HepG2 (cell line): ENCODE data around the gene RTP5. TPM values are rescaled to one million over a fixed set of nuclear protein-coding genes. Genes with fewer than 3 reads are reported as not detected.

Experiments used
- KIAA2018 ChIP-seq: sonication (generic); formaldehyde crosslinking; IDR thresholded peaks from 2 replicates; pipeline ENCODE4 v1.5.0; 2020; ENCODE audit warnings: mild to moderate bottlenecking, missing genetic modification reagents, borderline replicate concordance
- ZNF816 ChIP-seq: sonication (generic); formaldehyde crosslinking; IDR thresholded peaks from 2 replicates; pipeline ENCODE4 v1.8.0; 2022; ENCODE audit warnings: missing genetic modification reagents, mild to moderate bottlenecking, borderline replicate concordance
- polyA plus RNA-seq, 8 experiments: library from polyadenylated mRNA; depleted of rRNA in 3 of 8; stranded (reverse) in 7 of 8; unstranded in 1 of 8; fragments of >200 nt; fragmentation: Illumina TruSeq in 4 of 8; extraction: Trizol in 4 of 8; gene quantifications; 2 replicates each; pipeline versions ENCODE4 v1.2.1 to v1.2.3, GENCODE V29; 2011 to 2016; ENCODE audit warnings: low read depth in 4 of 8, missing spikeins in 1 of 8, mixed read lengths in 1 of 8; ENCODE audit not compliant: insufficient read depth in 1 of 8
- total RNA-seq, 5 experiments: library from RNA; depleted of rRNA; stranded (reverse); fragments of >200 nt; fragmentation: Illumina TruSeq; extraction: Trizol; gene quantifications; 2 replicates each; pipeline ENCODE4 v1.2.3, GENCODE V29; 2016; ENCODE audit warnings: low read depth in 1 of 5

Gene RTP5
- total and polyA plus RNA-seq, 2 of the 13 experiments (the other 11 are each of a cell fraction or from before 2014, with no cell fraction given): not detected

DNA sequence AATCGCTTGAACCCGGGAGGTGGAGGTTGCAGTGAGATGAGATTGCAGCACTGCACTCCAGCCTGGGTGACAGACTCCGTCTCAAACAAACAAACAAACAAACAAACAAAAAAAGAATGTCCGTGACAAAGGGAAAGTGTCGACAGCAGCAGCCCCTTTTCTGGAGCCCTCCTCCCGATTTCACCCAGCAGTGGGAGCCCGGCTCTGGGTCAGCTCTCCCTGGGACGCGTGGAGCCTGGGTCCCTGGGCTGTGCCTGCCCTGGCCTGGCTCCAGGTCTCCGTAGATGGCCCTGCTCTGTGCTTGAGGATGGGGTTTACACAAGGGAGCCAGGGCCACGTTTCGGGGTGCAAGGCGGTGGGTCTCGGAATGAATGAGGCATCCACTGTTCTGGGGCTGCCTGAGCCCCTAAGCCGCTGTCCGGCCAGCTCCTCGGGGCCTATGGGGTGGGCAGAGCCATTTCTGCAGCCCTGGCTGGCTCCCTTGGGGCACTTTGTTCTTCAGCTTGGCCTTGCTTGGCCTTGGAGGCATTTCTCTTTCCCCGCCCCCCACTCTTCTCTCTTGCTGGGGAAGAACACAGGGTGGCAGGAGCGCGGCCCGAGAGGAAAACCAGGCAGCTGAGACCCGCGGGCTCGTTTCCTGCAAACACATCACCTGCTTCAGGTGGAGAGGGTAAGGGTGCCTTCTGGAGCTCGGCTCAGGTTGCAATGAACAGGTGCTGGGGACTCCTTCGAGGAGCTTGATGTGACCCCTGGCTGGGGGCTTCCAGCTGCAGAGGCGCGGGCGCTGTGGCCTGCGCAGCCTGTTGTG lies 29.1 kb downstream of the RTP5 start (continued):
- TF ChIP-seq KIAA2018 (CRISPR knock-in tag) (no peak), ZNF816 (CRISPR knock-in tag) (no peak)
